Bronchus fibroblast of lung (primary cell): ENCODE results near the gene PTRH2. TPM values are rescaled to one million over a fixed set of nuclear protein-coding genes. Genes with fewer than 3 reads are reported as not detected.

ENCODE experiments used
- total RNA-seq: library from RNA; depleted of rRNA; stranded (reverse); fragments of >200 nt; gene quantifications from 2 replicates; pipeline ENCODE4 v1.2.3, GENCODE V29; 2015

Gene PTRH2
- 34.6 and 39.3 TPM in 2 replicates for total RNA-seq

DNA sequence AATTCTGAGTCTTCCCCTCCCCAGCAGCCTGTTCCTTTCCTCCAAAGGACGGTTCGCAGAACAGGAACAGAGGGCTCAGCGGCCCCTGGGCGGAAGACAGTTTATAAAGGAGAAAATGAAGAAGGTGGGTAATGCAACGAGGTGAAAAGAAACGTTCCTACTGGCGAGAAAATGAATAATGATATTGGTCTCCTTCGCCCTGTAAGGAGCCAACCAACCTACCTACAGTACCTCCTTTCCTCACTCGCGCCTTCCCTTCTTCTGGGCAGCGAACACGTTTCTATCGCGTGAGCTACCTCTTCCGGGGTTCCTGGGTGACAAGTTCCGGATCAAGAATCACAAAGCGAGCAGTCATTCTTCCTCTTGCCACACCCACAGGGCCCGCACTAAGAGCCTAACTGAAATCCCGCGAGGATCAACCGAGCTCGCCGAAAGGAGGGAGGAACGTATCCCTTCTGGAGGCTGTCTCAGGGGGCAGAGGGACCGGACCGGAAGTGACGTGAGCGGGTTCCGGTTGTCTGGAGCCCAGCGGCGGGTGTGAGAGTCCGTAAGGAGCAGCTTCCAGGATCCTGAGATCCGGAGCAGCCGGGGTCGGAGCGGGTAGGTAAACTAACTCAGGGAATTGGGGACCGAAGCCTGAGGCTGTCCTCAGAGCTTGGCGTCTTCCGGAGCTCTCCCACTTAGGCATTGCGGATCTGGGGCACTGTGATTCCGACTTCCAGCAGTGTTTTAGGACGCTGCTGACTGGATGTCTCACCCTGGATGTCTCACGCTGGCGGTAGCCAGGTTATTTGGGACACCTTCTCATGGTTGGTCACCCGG is at the start of gene PTRH2, which contains the start of gene VMP1:
Gene PTRH2, minus strand, starts transcription at position 282 of the 822 bp plus-strand sequence. CDS start 9,452 bp downstream, outside the sequence.
Gene VMP1, plus strand, starts transcription at position 506 of the 822 bp plus-strand sequence. CDS start 23,793 bp downstream, outside the sequence.

Other genes starting within 250 kb of the PTRH2 start
- 26.8 and 27.4 TPM in 2 replicates for gene DHX40, start 141.8 kb downstream of the PTRH2 start, total RNA-seq
- 200 and 230 TPM in 2 replicates for gene CLTC, start 87.5 kb downstream of the PTRH2 start, total RNA-seq
- 106 and 135 TPM in 2 replicates for gene VMP1, start 224 bp upstream of the PTRH2 start, total RNA-seq
- gene TUBD1, start 185.5 kb upstream of the PTRH2 start, total RNA-seq, result 6.1 TPM in 2 replicates
- 26.8 and 39.2 TPM in 2 replicates for gene RPS6KB1, start 185.7 kb upstream of the PTRH2 start, total RNA-seq